CD14-positive monocyte (primary cell): ENCODE results near the gene ARMC6. TPM values are rescaled to one million over a fixed set of nuclear protein-coding genes. Genes with fewer than 3 reads are reported as not detected.

Source experiments
- DNase-seq, 3 donors: peaks; one replicate each; pipeline ENCODE4 v3.0.0-alpha.2; 2011 to 2022
- H2AFZ ChIP-seq: 2 replicates; pipeline ENCODE4 v1.6.0; 2012; ENCODE audit warnings: mild to moderate bottlenecking, low read depth, low read length, inconsistent platforms; ENCODE audit not compliant: insufficient read depth, poor library complexity, severe bottlenecking
- H3K27ac ChIP-seq, 2 donors: 1 replicate in 1 of 2; 2 replicates in 1 of 2; pipeline ENCODE4 v1.5.1; 2012 to 2013; ENCODE audit warnings: low read length in 2 of 2, control low read depth in 1 of 2, inconsistent platforms in 1 of 2, low read depth in 1 of 2, mild to moderate bottlenecking in 1 of 2
- H3K27me3 ChIP-seq, 2 donors: one replicate each; pipeline versions ENCODE4 v1.6.0 to v1.6.1; 2011 to 2013; ENCODE audit warnings: low read length in 2 of 2; ENCODE audit not compliant: control insufficient read depth in 2 of 2, insufficient read depth in 2 of 2
- H3K36me3 ChIP-seq, 2 donors: replicated peaks in 1 of 2; 1 replicate in 1 of 2; 2 replicates in 1 of 2; pipeline versions ENCODE4 v1.5.1 to v1.6.1; 2012 to 2013; ENCODE audit warnings: low read length in 2 of 2, control low read depth in 1 of 2, inconsistent platforms in 1 of 2, mild to moderate bottlenecking in 1 of 2; ENCODE audit not compliant: insufficient read depth in 2 of 2, control insufficient read depth in 1 of 2
- H3K4me1 ChIP-seq, 2 donors: 1 replicate in 1 of 2; 2 replicates in 1 of 2; pipeline versions ENCODE4 v1.5.1 to v1.6.1; 2012 to 2013; ENCODE audit warnings: low read length in 2 of 2, control low read depth in 1 of 2, inconsistent platforms in 1 of 2, mild to moderate bottlenecking in 1 of 2, moderate library complexity in 1 of 2; ENCODE audit not compliant: insufficient read depth in 2 of 2, control insufficient read depth in 1 of 2
- H3K4me2 ChIP-seq: replicated peaks from 2 replicates; pipeline ENCODE3; 2012; ENCODE audit warnings: low read length, moderate library complexity, mild to moderate bottlenecking; ENCODE audit not compliant: poor library complexity, severe bottlenecking; ENCODE audit errors: extremely low read depth
- H3K4me3 ChIP-seq, 3 experiments: fragments of 200-600 bp in 1 of 3; sonication (generic) in 1 of 3; replicated peaks in 1 of 3; 1 replicate in 2 of 3; 2 replicates in 1 of 3; pipeline ENCODE4 v1.5.1; 2011 to 2013; ENCODE audit warnings: low read length in 3 of 3, mild to moderate bottlenecking in 3 of 3, control low read depth in 2 of 3, low read depth in 2 of 3, inconsistent platforms in 1 of 3, moderate library complexity in 1 of 3
- H3K79me2 ChIP-seq: 2 replicates; pipeline ENCODE4 v1.6.0; 2012; ENCODE audit warnings: mild to moderate bottlenecking, control low read depth, inconsistent platforms, low read length, moderate library complexity; ENCODE audit not compliant: insufficient read depth
- H3K9ac ChIP-seq: 2 replicates; pipeline ENCODE4 v1.6.0; 2017; ENCODE audit warnings: low read length, mild to moderate bottlenecking; ENCODE audit not compliant: insufficient read depth, poor library complexity, severe bottlenecking
- H3K9me3 ChIP-seq, 2 donors: replicated peaks in 1 of 2; 1 replicate in 1 of 2; 2 replicates in 1 of 2; pipeline versions ENCODE4 v1.5.1 to v1.6.1; 2012 to 2013; ENCODE audit warnings: low read length in 2 of 2, control low read depth in 1 of 2; ENCODE audit not compliant: control insufficient read depth in 1 of 2, insufficient read depth in 1 of 2
- H4K20me1 ChIP-seq: 2 replicates; pipeline ENCODE4 v1.6.0; 2012; ENCODE audit warnings: mild to moderate bottlenecking, low read length, control low read depth, moderate library complexity; ENCODE audit not compliant: insufficient read depth
- H3K27ac Mint-ChIP-seq, 7 donors: one replicate each; pipeline ENCODE4 v1.8.0; 2020; ENCODE audit warnings: mild to moderate bottlenecking in 7 of 7, mixed read lengths in 7 of 7, moderate library complexity in 6 of 7, inconsistent platforms in 2 of 7
- H3K27me3 Mint-ChIP-seq, 3 donors: one replicate each; pipeline ENCODE4 v1.8.0; 2021 to 2022; ENCODE audit warnings: low read depth in 3 of 3, mild to moderate bottlenecking in 3 of 3, mixed read lengths in 3 of 3, moderate library complexity in 3 of 3, inconsistent platforms in 1 of 3
- H3K36me3 Mint-ChIP-seq, 2 donors: one replicate each; pipeline ENCODE4 v1.8.0; 2020; ENCODE audit warnings: mixed read lengths in 2 of 2, inconsistent platforms in 1 of 2, mild to moderate bottlenecking in 1 of 2
- H3K4me1 Mint-ChIP-seq: one replicate; pipeline ENCODE4 v1.8.0; 2020; ENCODE audit warnings: mild to moderate bottlenecking, mixed read lengths
- H3K4me3 Mint-ChIP-seq, 2 donors: one replicate each; pipeline ENCODE4 v1.8.0; 2020; ENCODE audit warnings: mild to moderate bottlenecking in 2 of 2, mixed read lengths in 2 of 2, moderate library complexity in 1 of 2
- H3K9me3 Mint-ChIP-seq, 7 donors: one replicate each; pipeline ENCODE4 v1.8.0; 2020 to 2022; ENCODE audit warnings: mixed read lengths in 7 of 7, mild to moderate bottlenecking in 6 of 7, moderate library complexity in 6 of 7, inconsistent platforms in 2 of 7
- CTCF ChIP-seq: fragments of 200-600 bp; IDR thresholded peaks from one replicate; pipeline ENCODE4 v1.8.0; 2022; ENCODE audit warnings: antibody characterized with exemption, mild to moderate bottlenecking
- WGBS: methylation state at CpG from one replicate; pipeline ENCODE4 v1.1.5; 2013; ENCODE audit warnings: missing lambda C conversion rate; ENCODE audit not compliant: insufficient coverage; 5-methylcytosine and 5-hydroxymethylcytosine counted together
- intact Hi-C, 2 donors: fragments of 100-400 bp; cut with micrococcal nuclease; formaldehyde crosslinking; loops; one replicate each; pipeline versions ENCODE4 v1.15.0 to v1.15.1; 2023
- polyA plus RNA-seq, 3 donors: library from polyadenylated mRNA; depleted of rRNA in 1 of 3; unstranded in 2 of 3; stranded (reverse) in 1 of 3; fragments of 300-500 nt in 2 of 3; fragments of >200 nt in 1 of 3; fragmentation: Illumina TruSeq in 2 of 3; gene quantifications; 1 replicate in 2 of 3; 2 replicates in 1 of 3; pipeline ENCODE4 v1.2.3, GENCODE V29; 2012 to 2021

The ARMC6 gene
- polyA plus RNA-seq, 3 donors, result 22.3 to 29.6 (median 26.1) TPM

- H3K79me2 ChIP-seq, result peaks cover 7% of the 10 kb centered on the region
- no peak for DNase-seq
- peaks cover 37% of the 10 kb centered on the region for H3K4me1 Mint-ChIP-seq
- no peak for TF ChIP-seq CTCF
- no peaks in the 10 kb centered on the region for H3K9me3 Mint-ChIP-seq
- H3K4me3 Mint-ChIP-seq, result no peak overlapping the region
- no peak overlapping the region for H2AFZ ChIP-seq
- WGBS, result no CpG with 5 or more reads among the region's 11 CpGs
- no peak overlapping the region for H3K4me2 ChIP-seq
- peaks cover 0 to 4% (median 2%) of the 10 kb centered on the region in 3 donors for H3K27me3 Mint-ChIP-seq
- no peaks in the 10 kb centered on the region for H4K20me1 ChIP-seq
- intact Hi-C loops, result no loop called here
- H3K4me3 ChIP-seq, result no peak overlapping the region
- no peaks in the 10 kb centered on the region for H3K9me3 ChIP-seq
- peaks cover 2 to 6% of the 10 kb centered on the region in 2 donors for H3K36me3 Mint-ChIP-seq
- H3K27ac Mint-ChIP-seq, result peak overlapping the region in 2 of 7 donors; percentile 45 to 46
- H3K9ac ChIP-seq, result no peak overlapping the region
- no peak overlapping the region for H3K27ac ChIP-seq
- no peaks in the 10 kb centered on the region for H3K27me3 ChIP-seq
- H3K36me3 ChIP-seq, result no peaks in the 10 kb centered on the region
- H3K4me1 ChIP-seq, result peaks cover 28 to 32% of the 10 kb centered on the region in 2 donors
Observed at GRCh38 chr19:19067276-19068072, 34.1 kb downstream of the ARMC6 start.

GRCh38 chr19:19068659-19069654, 35.6 kb downstream of the ARMC6 start:
- DNase-seq, result no peak
- Mint-ChIP-seq H3K9me3 (no peaks in the 10 kb centered on the region), H3K4me1 (peaks cover 32% of the 10 kb centered on the region), H3K27me3 (peaks cover 2 to 4% (median 3%) of the 10 kb centered on the region in 3 donors), H3K4me3 (peak overlapping the region in 1 of 2 donors; percentile 41), H3K27ac (peak overlapping the region in 2 of 7 donors; percentile 54 to 63), H3K36me3 (peaks cover 4 to 7% of the 10 kb centered on the region in 2 donors)
- TF ChIP-seq CTCF, result no peak
- WGBS, result 100% methylated on average over 2 of the region's 11 CpGs
- peak overlapping the region; percentile 17 for H2AFZ ChIP-seq
- no peak overlapping the region for H3K4me2 ChIP-seq
- H3K9ac ChIP-seq, result no peak overlapping the region
- peaks cover 7% of the 10 kb centered on the region for H3K79me2 ChIP-seq
- intact Hi-C loops, result no loop called here
- H3K27me3 ChIP-seq, result no peaks in the 10 kb centered on the region
- no peaks in the 10 kb centered on the region for H3K36me3 ChIP-seq
- no peaks in the 10 kb centered on the region for H3K9me3 ChIP-seq
- H3K27ac ChIP-seq, result no peak overlapping the region
- H4K20me1 ChIP-seq, result no peaks in the 10 kb centered on the region
- H3K4me1 ChIP-seq, result peaks cover 22 to 23% of the 10 kb centered on the region in 2 donors
- no peak overlapping the region for H3K4me3 ChIP-seq
